Transverse colon (tissue), 4 donors: ENCODE data around the gene ACTA2.

ENCODE experiments used
- POLR2AphosphoS5 ChIP-seq, 3 donors: sonication (generic); formaldehyde crosslinking; IDR thresholded peaks; one replicate each; pipeline ENCODE4 v1.6.1; 2016; ENCODE audit warnings: antibody characterized with exemption in 3 of 3
- TF ChIP-seq, protein P1 (sequence below), 5 experiments: fragments of 200-600 bp in 3 of 5; fragments of 450-650 bp in 2 of 5; sonication (generic) in 3 of 5; IDR thresholded peaks; 1 replicate in 2 of 5; 2 replicates in 3 of 5; pipeline ENCODE4 v1.5.1; 2016 to 2017; ENCODE audit warnings: antibody characterized with exemption in 5 of 5, inconsistent platforms in 3 of 5, mild to moderate bottlenecking in 2 of 5, moderate library complexity in 1 of 5

DNA sequence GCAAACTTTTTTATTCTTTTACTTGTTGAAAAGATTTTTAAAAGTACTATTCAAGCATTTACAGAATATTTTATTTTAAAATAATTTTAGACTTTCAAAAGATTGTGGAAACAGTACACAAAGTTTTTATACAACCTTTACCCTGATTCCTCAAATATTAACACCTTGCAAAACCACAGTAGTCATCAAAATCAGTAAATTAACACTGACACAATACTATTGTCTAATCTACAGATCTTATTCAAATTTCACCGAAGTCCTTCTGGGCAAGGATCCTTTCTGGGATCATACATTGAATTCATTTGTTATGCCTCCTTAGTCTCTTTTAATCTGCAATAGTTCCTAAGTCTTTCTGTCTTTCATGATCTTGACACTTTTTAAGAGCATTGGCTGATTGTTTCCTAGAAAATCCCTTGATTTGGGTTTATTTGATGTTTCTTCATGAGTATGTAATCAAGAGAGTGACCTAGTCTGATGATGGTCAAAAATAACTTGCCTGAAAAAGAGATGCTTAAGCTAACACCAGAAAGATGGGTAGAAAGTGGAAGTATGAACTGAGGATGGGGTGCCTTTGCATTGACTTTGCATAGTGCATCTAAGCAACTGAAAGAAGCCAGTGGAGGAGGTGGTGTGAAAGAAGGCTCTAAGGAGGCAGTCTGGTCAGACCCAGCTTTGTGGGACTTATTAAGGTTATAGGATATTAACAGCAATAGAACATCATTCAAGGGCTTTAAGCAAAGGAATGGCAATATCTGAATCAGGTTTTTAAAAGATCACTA, 62.8 kb downstream of the ACTA2 start:
- no peak for TF ChIP-seq POLR2AphosphoS5 (IDR thresholded peaks at IDR 0.05)
- TF ChIP-seq, protein P1, sequence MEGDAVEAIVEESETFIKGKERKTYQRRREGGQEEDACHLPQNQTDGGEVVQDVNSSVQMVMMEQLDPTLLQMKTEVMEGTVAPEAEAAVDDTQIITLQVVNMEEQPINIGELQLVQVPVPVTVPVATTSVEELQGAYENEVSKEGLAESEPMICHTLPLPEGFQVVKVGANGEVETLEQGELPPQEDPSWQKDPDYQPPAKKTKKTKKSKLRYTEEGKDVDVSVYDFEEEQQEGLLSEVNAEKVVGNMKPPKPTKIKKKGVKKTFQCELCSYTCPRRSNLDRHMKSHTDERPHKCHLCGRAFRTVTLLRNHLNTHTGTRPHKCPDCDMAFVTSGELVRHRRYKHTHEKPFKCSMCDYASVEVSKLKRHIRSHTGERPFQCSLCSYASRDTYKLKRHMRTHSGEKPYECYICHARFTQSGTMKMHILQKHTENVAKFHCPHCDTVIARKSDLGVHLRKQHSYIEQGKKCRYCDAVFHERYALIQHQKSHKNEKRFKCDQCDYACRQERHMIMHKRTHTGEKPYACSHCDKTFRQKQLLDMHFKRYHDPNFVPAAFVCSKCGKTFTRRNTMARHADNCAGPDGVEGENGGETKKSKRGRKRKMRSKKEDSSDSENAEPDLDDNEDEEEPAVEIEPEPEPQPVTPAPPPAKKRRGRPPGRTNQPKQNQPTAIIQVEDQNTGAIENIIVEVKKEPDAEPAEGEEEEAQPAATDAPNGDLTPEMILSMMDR (IDR thresholded peaks at IDR 0.05): no peak
